CD4-positive, alpha-beta T cell treated with Interleukin-2 at 100 ng/mL for 4 hours (primary cell): ENCODE results near the gene ZNF414.

Experiments used
- DNase-seq: peaks from one replicate; pipeline ENCODE4 v3.0.0-alpha.2; 2020; ENCODE audit warnings: low spot score

Gene ZNF414

GRCh38 chr19:8463365-8463764 is 50.6 kb downstream of the ZNF414 start:
- no peak for DNase-seq

GRCh38 chr19:8462571-8462970 is 51.4 kb downstream of the ZNF414 start:
- DNase-seq: no peak

GRCh38 chr19:8461891-8462290 is 52.1 kb downstream of the ZNF414 start:
- no peak for DNase-seq

- DNase-seq: no peak
These were observed 52.6 kb downstream of the ZNF414 start for GRCh38 chr19:8461376-8461775.

GRCh38 chr19:8460516-8461298 is 53.3 kb downstream of the ZNF414 start:
- DNase-seq: no peak
